Measurements from ENCODE around the gene TTYH3.

TTYH3 gene

GRCh38 chr7:2607923-2608904 lies 23.6 kb upstream of the TTYH3 start:
- TF ChIP-seq GATA2 (IDR thresholded peaks at IDR 0.05; ENCODE audit: low read depth, low read length) (no peak), GATA3 (IDR thresholded peaks at IDR 0.05; ENCODE audit: low read depth, low read length) (no peak)

- no peak for TF ChIP-seq GATA3 (IDR thresholded peaks at IDR 0.05; ENCODE audit: low read depth, low read length)
- TF ChIP-seq GATA2 (IDR thresholded peaks at IDR 0.05; ENCODE audit: low read depth, low read length): no peak
Measured at GRCh38 chr7:2608921-2609411, 22.8 kb upstream of the TTYH3 start.

- no peak for TF ChIP-seq GATA2 (IDR thresholded peaks at IDR 0.05; ENCODE audit: low read depth, low read length)
- no peak for TF ChIP-seq GATA3 (IDR thresholded peaks at IDR 0.05; ENCODE audit: low read depth, low read length)
Measured at GRCh38 chr7:2610466-2610865, 21.3 kb upstream of the TTYH3 start.

- no peak for TF ChIP-seq GATA3 (IDR thresholded peaks at IDR 0.05; ENCODE audit: low read depth, low read length)
- no peak for TF ChIP-seq GATA2 (IDR thresholded peaks at IDR 0.05; ENCODE audit: low read depth, low read length)
Measured at GRCh38 chr7:2610898-2611297, 20.9 kb upstream of the TTYH3 start.

- TF ChIP-seq GATA2 (IDR thresholded peaks at IDR 0.05; ENCODE audit: low read depth, low read length): no peak
- TF ChIP-seq GATA3 (IDR thresholded peaks at IDR 0.05; ENCODE audit: low read depth, low read length): no peak
Measured at GRCh38 chr7:2611401-2611800, 20.4 kb upstream of the TTYH3 start.

GRCh38 chr7:2611922-2612321 lies 19.9 kb upstream of the TTYH3 start:
- TF ChIP-seq GATA2 (IDR thresholded peaks at IDR 0.05; ENCODE audit: low read depth, low read length) (no peak), GATA3 (IDR thresholded peaks at IDR 0.05; ENCODE audit: low read depth, low read length) (no peak)

- TF ChIP-seq GATA3 (IDR thresholded peaks at IDR 0.05; ENCODE audit: low read depth, low read length): no peak
- no peak for TF ChIP-seq GATA2 (IDR thresholded peaks at IDR 0.05; ENCODE audit: low read depth, low read length)
Measured at GRCh38 chr7:2612445-2613097, 19.2 kb upstream of the TTYH3 start.

- TF ChIP-seq GATA2 (IDR thresholded peaks at IDR 0.05; ENCODE audit: low read depth, low read length) (no peak), GATA3 (IDR thresholded peaks at IDR 0.05; ENCODE audit: low read depth, low read length) (no peak)
Measured at GRCh38 chr7:2613098-2613930, 18.5 kb upstream of the TTYH3 start.

GRCh38 chr7:2613931-2614600 lies 17.7 kb upstream of the TTYH3 start:
- TF ChIP-seq GATA3 (IDR thresholded peaks at IDR 0.05; ENCODE audit: low read depth, low read length) (no peak), GATA2 (IDR thresholded peaks at IDR 0.05; ENCODE audit: low read depth, low read length) (peak; percentile 78)

- no peak for TF ChIP-seq GATA2 (IDR thresholded peaks at IDR 0.05; ENCODE audit: low read depth, low read length)
- no peak for TF ChIP-seq GATA3 (IDR thresholded peaks at IDR 0.05; ENCODE audit: low read depth, low read length)
Measured at GRCh38 chr7:2614631-2615330, 17.0 kb upstream of the TTYH3 start.

GRCh38 chr7:2616387-2617324 lies 15.1 kb upstream of the TTYH3 start:
- TF ChIP-seq GATA3 (IDR thresholded peaks at IDR 0.05; ENCODE audit: low read depth, low read length): no peak
- no peak for TF ChIP-seq GATA2 (IDR thresholded peaks at IDR 0.05; ENCODE audit: low read depth, low read length)
